ENCODE measurements around the gene ACYP2. TPM values are rescaled to one million over a fixed set of nuclear protein-coding genes. Genes with fewer than 3 reads are reported as not detected.

Gene ACYP2
- total RNA-seq, 1 experiment from 2014 or later = 4.7 TPM

GRCh38 chr2:54212456-54212855 is 97.0 kb downstream of the ACYP2 start:
- DNase-seq (ENCODE audit: low read depth) = peak; percentile 92

- DNase-seq (ENCODE audit: low read depth) = no peak
Observed at GRCh38 chr2:54213082-54213481, 97.7 kb downstream of the ACYP2 start.

GRCh38 chr2:54224997-54225396 is 109.6 kb downstream of the ACYP2 start:
- no peak for DNase-seq (ENCODE audit: low read depth)

- DNase-seq (ENCODE audit: low read depth) = no peak
Observed at GRCh38 chr2:54226260-54226659, 110.8 kb downstream of the ACYP2 start.

- DNase-seq (ENCODE audit: low read depth) = no peak
Observed at GRCh38 chr2:54227798-54228197, 112.4 kb downstream of the ACYP2 start.

GRCh38 chr2:54228945-54229344 is 113.5 kb downstream of the ACYP2 start:
- no peak for DNase-seq (ENCODE audit: low read depth)

GRCh38 chr2:54233832-54234649 is 118.6 kb downstream of the ACYP2 start:
- DNase-seq (ENCODE audit: low read depth) = no peak

- no peak for DNase-seq (ENCODE audit: low read depth)
Observed at GRCh38 chr2:54237428-54237827, 122.0 kb downstream of the ACYP2 start.

GRCh38 chr2:54239427-54239826 is 124.0 kb downstream of the ACYP2 start:
- peak; percentile 86 for DNase-seq (ENCODE audit: low read depth)

- peak; percentile 47 for DNase-seq (ENCODE audit: low read depth)
Observed at GRCh38 chr2:54240515-54241469, 125.4 kb downstream of the ACYP2 start.

GRCh38 chr2:54247115-54247514 is 131.7 kb downstream of the ACYP2 start:
- DNase-seq (ENCODE audit: low read depth) = no peak

GRCh38 chr2:54249629-54250028 is 134.2 kb downstream of the ACYP2 start:
- DNase-seq (ENCODE audit: low read depth) = no peak

GRCh38 chr2:54254180-54254579 is 138.8 kb downstream of the ACYP2 start:
- no peak for DNase-seq (ENCODE audit: low read depth)

- no peak for DNase-seq (ENCODE audit: low read depth)
Observed at GRCh38 chr2:54255230-54256090, 140.0 kb downstream of the ACYP2 start.

GRCh38 chr2:54256091-54256694 is 140.8 kb downstream of the ACYP2 start, which contains the start of gene TSPYL6:
TSPYL6 (minus strand) TSS chr2:54256229; CDS start chr2:54256151, 78 bp downstream.
- DNase-seq (ENCODE audit: low read depth) = no peak

- no peak for DNase-seq (ENCODE audit: low read depth)
Observed at GRCh38 chr2:54258166-54258565, 142.8 kb downstream of the ACYP2 start.

- peak; percentile 38 for DNase-seq (ENCODE audit: low read depth)
Observed at GRCh38 chr2:54259413-54260240, 144.2 kb downstream of the ACYP2 start.

- no peak for DNase-seq (ENCODE audit: low read depth)
Observed at GRCh38 chr2:54260241-54260595, 144.8 kb downstream of the ACYP2 start.

GRCh38 chr2:54261537-54261936 is 146.1 kb downstream of the ACYP2 start:
- no peak for DNase-seq (ENCODE audit: low read depth)

Measured in HT1080 (cell line).